D721Med (cell line): ENCODE results near the gene ARVCF.

ENCODE experiments used
- DNase-seq: peaks from one replicate; pipeline ENCODE4 v3.0.0; 2011; ENCODE audit warnings: low spot score; ENCODE audit not compliant: insufficient read length
- FAIRE-seq: peaks from 2 replicates; lab custom pipeline; 2011; peaks lifted over from hg19 to GRCh38; lab: Jason Lieb, UNC
- CTCF ChIP-seq: IDR thresholded peaks from 2 replicates; pipeline ENCODE4 v1.5.1; 2012; ENCODE audit warnings: mild to moderate bottlenecking, control low read depth; ENCODE audit not compliant: insufficient read depth; ENCODE audit errors: missing control alignments

ARVCF gene

GRCh38 chr22:20027966-20028854 lies 11.6 kb upstream of the ARVCF start:
- FAIRE-seq, result no peak
- TF ChIP-seq CTCF, result peak; percentile 27
- no peak for DNase-seq

- no peak for TF ChIP-seq CTCF
- FAIRE-seq (no peak), DNase-seq (no peak)
These were observed 10.5 kb upstream of the ARVCF start for GRCh38 chr22:20026996-20027601.

- no peak for TF ChIP-seq CTCF
- DNase-seq (no peak), FAIRE-seq (no peak)
These were observed 9.7 kb upstream of the ARVCF start for GRCh38 chr22:20026204-20026908.

GRCh38 chr22:20025401-20026203 lies 9.0 kb upstream of the ARVCF start:
- FAIRE-seq (no peak), DNase-seq (no peak)
- TF ChIP-seq CTCF, result no peak

GRCh38 chr22:20024650-20025397 lies 8.2 kb upstream of the ARVCF start:
- no peak for TF ChIP-seq CTCF
- DNase-seq (no peak), FAIRE-seq (no peak)

GRCh38 chr22:20024225-20024624 lies 7.6 kb upstream of the ARVCF start:
- FAIRE-seq (no peak), DNase-seq (no peak)
- no peak for TF ChIP-seq CTCF
